ENCODE data around the gene UBE2H.

The UBE2H gene

GRCh38 chr7:129831424-129832058 is 121.2 kb downstream of the UBE2H start:
- Histone ChIP-seq H3K4ac (ENCODE audit: low read length) (no peak overlapping the region), H4K91ac (ENCODE audit: low read depth, low read length, poor library complexity) (no peak overlapping the region), H3K27ac (replicated peaks; ENCODE audit: low read length) (no peak overlapping the region), H3K79me1 (ENCODE audit: low read depth, low read length) (no peaks in the 10 kb centered on the region), H3K4me1 (ENCODE audit: control insufficient read depth in 2 of 2, insufficient read depth in 1 of 2, low read depth in 1 of 2, low read length in 2 of 2) (peaks cover 18 to 22% of the 10 kb centered on the region in 2 donors), H3K4me2 (ENCODE audit: insufficient read depth, low read length, poor library complexity, severe bottlenecking) (no peak overlapping the region), H3K9me3 (replicated peaks in 1 of 2; ENCODE audit: control insufficient read depth in 2 of 2, insufficient read depth in 1 of 2, low read depth in 1 of 2, low read length in 2 of 2) (no peaks in the 10 kb centered on the region), H2AFZ (ENCODE audit: low read length) (no peak overlapping the region), H2BK120ac (ENCODE audit: low read depth, low read length) (no peak overlapping the region), H2BK12ac (ENCODE audit: low read length) (no peak overlapping the region), H3K36me3 (replicated peaks in 1 of 2; ENCODE audit: control insufficient read depth in 2 of 2, insufficient read depth in 2 of 2, low read length in 2 of 2) (peaks cover 5 to 22% of the 10 kb centered on the region in 2 donors), H3K18ac (ENCODE audit: low read length) (no peak overlapping the region), H3K14ac (ENCODE audit: low read length) (no peak overlapping the region), H2AK5ac (ENCODE audit: low read depth, low read length) (no peak overlapping the region), H3K4me3 (ENCODE audit: low read length in 2 of 2) (no peak overlapping the region), H3K9ac (ENCODE audit: low read depth, low read length, poor library complexity) (no peak overlapping the region), H4K8ac (ENCODE audit: low read depth, low read length) (no peak overlapping the region), H2BK15ac (ENCODE audit: low read length) (no peak overlapping the region), H2BK5ac (ENCODE audit: low read length) (no peak overlapping the region), H3K27me3 (ENCODE audit: control insufficient read depth in 3 of 3, insufficient read depth in 3 of 3, low read depth in 1 of 3, low read length in 3 of 3) (no peaks in the 10 kb centered on the region), H3K23ac (ENCODE audit: low read depth, low read length, poor library complexity) (no peak overlapping the region)
- peak; percentile 42 for DNase-seq (ENCODE audit: low spot score)
- WGBS, 2 donors (ENCODE audit: extremely low coverage in 2 of 2, insufficient read length in 2 of 2, insufficient replicate concordance in 1 of 2), result no CpG with 5 or more reads among the region's 5 CpGs

GRCh38 chr7:129830949-129831348 is 121.8 kb downstream of the UBE2H start:
- Histone ChIP-seq H3K79me1 (ENCODE audit: low read depth, low read length) (no peaks in the 10 kb centered on the region), H3K27ac (replicated peaks; ENCODE audit: low read length) (no peak overlapping the region), H2BK15ac (ENCODE audit: low read length) (no peak overlapping the region), H3K18ac (ENCODE audit: low read length) (no peak overlapping the region), H3K4me3 (ENCODE audit: low read length in 2 of 2) (no peak overlapping the region), H2BK12ac (ENCODE audit: low read length) (no peak overlapping the region), H3K4ac (ENCODE audit: low read length) (no peak overlapping the region), H3K4me2 (ENCODE audit: insufficient read depth, low read length, poor library complexity, severe bottlenecking) (no peak overlapping the region), H3K4me1 (ENCODE audit: control insufficient read depth in 2 of 2, insufficient read depth in 1 of 2, low read depth in 1 of 2, low read length in 2 of 2) (peaks cover 12 to 22% of the 10 kb centered on the region in 2 donors), H3K27me3 (ENCODE audit: control insufficient read depth in 3 of 3, insufficient read depth in 3 of 3, low read depth in 1 of 3, low read length in 3 of 3) (no peaks in the 10 kb centered on the region), H3K9ac (ENCODE audit: low read depth, low read length, poor library complexity) (no peak overlapping the region), H4K8ac (ENCODE audit: low read depth, low read length) (no peak overlapping the region), H2AFZ (ENCODE audit: low read length) (no peak overlapping the region), H4K91ac (ENCODE audit: low read depth, low read length, poor library complexity) (no peak overlapping the region), H2BK120ac (ENCODE audit: low read depth, low read length) (no peak overlapping the region), H3K36me3 (replicated peaks in 1 of 2; ENCODE audit: control insufficient read depth in 2 of 2, insufficient read depth in 2 of 2, low read length in 2 of 2) (peaks cover 3 to 22% of the 10 kb centered on the region in 2 donors), H2BK5ac (ENCODE audit: low read length) (no peak overlapping the region), H3K14ac (ENCODE audit: low read length) (no peak overlapping the region), H3K23ac (ENCODE audit: low read depth, low read length, poor library complexity) (no peak overlapping the region), H2AK5ac (ENCODE audit: low read depth, low read length) (no peak overlapping the region), H3K9me3 (replicated peaks in 1 of 2; ENCODE audit: control insufficient read depth in 2 of 2, insufficient read depth in 1 of 2, low read depth in 1 of 2, low read length in 2 of 2) (no peaks in the 10 kb centered on the region)
- DNase-seq (ENCODE audit: low spot score), result no peak
- no CpG with 5 or more reads among the region's 8 CpGs for WGBS, 2 donors (ENCODE audit: extremely low coverage in 2 of 2, insufficient read length in 2 of 2, insufficient replicate concordance in 1 of 2)

GRCh38 chr7:129829737-129830631 is 122.8 kb downstream of the UBE2H start:
- Histone ChIP-seq H3K27ac (replicated peaks; ENCODE audit: low read length) (no peak overlapping the region), H3K4me3 (ENCODE audit: low read length in 2 of 2) (no peak overlapping the region)
- DNase-seq (ENCODE audit: low spot score), result peak; percentile 72

More at GRCh38 chr7:129829737-129830631, 122.8 kb downstream of the UBE2H start:
- Histone ChIP-seq H2AK5ac (ENCODE audit: low read depth, low read length) (no peak overlapping the region), H2BK120ac (ENCODE audit: low read depth, low read length) (no peak overlapping the region), H2BK12ac (ENCODE audit: low read length) (no peak overlapping the region), H4K8ac (ENCODE audit: low read depth, low read length) (no peak overlapping the region), H3K4me2 (ENCODE audit: insufficient read depth, low read length, poor library complexity, severe bottlenecking) (no peak overlapping the region), H2AFZ (ENCODE audit: low read length) (peak overlapping the region; percentile 15), H2BK5ac (ENCODE audit: low read length) (no peak overlapping the region), H3K79me1 (ENCODE audit: low read depth, low read length) (no peaks in the 10 kb centered on the region), H3K18ac (ENCODE audit: low read length) (peak overlapping the region; percentile 67), H3K9me3 (replicated peaks in 1 of 2; ENCODE audit: control insufficient read depth in 2 of 2, insufficient read depth in 1 of 2, low read depth in 1 of 2, low read length in 2 of 2) (no peaks in the 10 kb centered on the region), H3K4ac (ENCODE audit: low read length) (no peak overlapping the region), H4K91ac (ENCODE audit: low read depth, low read length, poor library complexity) (no peak overlapping the region), H3K23ac (ENCODE audit: low read depth, low read length, poor library complexity) (no peak overlapping the region), H3K4me1 (ENCODE audit: control insufficient read depth in 2 of 2, insufficient read depth in 1 of 2, low read depth in 1 of 2, low read length in 2 of 2) (peaks cover 4 to 22% of the 10 kb centered on the region in 2 donors), H3K36me3 (replicated peaks in 1 of 2; ENCODE audit: control insufficient read depth in 2 of 2, insufficient read depth in 2 of 2, low read length in 2 of 2) (peaks cover 3 to 20% of the 10 kb centered on the region in 2 donors), H3K9ac (ENCODE audit: low read depth, low read length, poor library complexity) (no peak overlapping the region), H3K14ac (ENCODE audit: low read length) (no peak overlapping the region), H3K27me3 (ENCODE audit: control insufficient read depth in 3 of 3, insufficient read depth in 3 of 3, low read depth in 1 of 3, low read length in 3 of 3) (no peaks in the 10 kb centered on the region), H2BK15ac (ENCODE audit: low read length) (no peak overlapping the region)
- no CpG with 5 or more reads among the region's 22 CpGs for WGBS, 2 donors (ENCODE audit: extremely low coverage in 2 of 2, insufficient read length in 2 of 2, insufficient replicate concordance in 1 of 2)

Data from neuronal stem cell (in vitro differentiated cells).